ENCODE results near the gene ZNF787.
"Not testable (repeated sequence)": the region's sequence is repeated elsewhere in the genome, so short reads cannot be mapped to it uniquely, and the experiment has no call there.

The ZNF787 gene

GRCh38 chr19:56098731-56099568, 22.1 kb downstream of the ZNF787 start:
- no peaks in the 10 kb centered on the region for H3K27me3 ChIP-seq (ENCODE audit: control insufficient read depth in 2 of 2, insufficient read depth in 2 of 2, low read length in 2 of 2)
- H3K9ac ChIP-seq (ENCODE audit: low read depth in 1 of 2, low read length in 2 of 2): no peak overlapping the region
- H3K27ac ChIP-seq (ENCODE audit: low read depth in 2 of 2, low read length in 2 of 2): no peak overlapping the region
- peaks cover 23 to 31% of the 10 kb centered on the region in 2 donors for H3K36me3 ChIP-seq (ENCODE audit: control insufficient read depth in 2 of 2, insufficient read depth in 2 of 2, low read length in 2 of 2)
- H3K4me3 ChIP-seq (ENCODE audit: low read length in 2 of 2): no peak overlapping the region
- H3K4me1 ChIP-seq (ENCODE audit: control insufficient read depth in 2 of 2, insufficient read depth in 2 of 2, low read length in 2 of 2): no peaks in the 10 kb centered on the region
- no peaks in the 10 kb centered on the region for H3K9me3 ChIP-seq (ENCODE audit: control insufficient read depth in 2 of 2, low read length in 2 of 2)

DNA sequence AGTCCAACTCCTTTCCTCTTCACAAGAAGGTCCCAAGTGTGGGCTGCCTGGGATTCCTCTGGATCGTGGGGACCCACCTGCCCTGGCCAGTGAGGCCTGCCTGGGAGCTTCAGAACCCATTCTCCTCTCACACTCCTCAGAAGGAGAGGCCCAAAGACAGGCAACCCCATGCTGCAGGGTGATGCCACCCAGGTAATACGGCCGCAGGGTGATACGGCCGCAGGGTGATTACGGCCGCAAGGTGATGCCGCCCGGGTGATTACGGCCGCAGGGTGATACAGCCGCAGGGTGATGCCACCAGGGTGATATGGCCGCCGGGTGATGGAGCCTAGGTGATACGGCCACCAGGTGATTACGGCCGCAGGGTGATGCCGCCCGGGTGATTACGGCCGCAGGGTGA, 22.9 kb downstream of the ZNF787 start:
- H3K4me3 ChIP-seq (ENCODE audit: low read length in 2 of 2); H3K9ac ChIP-seq (ENCODE audit: low read depth in 1 of 2, low read length in 2 of 2); H3K27ac ChIP-seq (ENCODE audit: low read depth in 2 of 2, low read length in 2 of 2); H3K27me3 ChIP-seq (ENCODE audit: control insufficient read depth in 2 of 2, insufficient read depth in 2 of 2, low read length in 2 of 2); H3K9me3 ChIP-seq (ENCODE audit: control insufficient read depth in 2 of 2, low read length in 2 of 2); H3K4me1 ChIP-seq (ENCODE audit: control insufficient read depth in 2 of 2, insufficient read depth in 2 of 2, low read length in 2 of 2): not testable (repeated sequence)
- peaks cover 28 to 36% of the 10 kb centered on the region in 2 donors for H3K36me3 ChIP-seq (ENCODE audit: control insufficient read depth in 2 of 2, insufficient read depth in 2 of 2, low read length in 2 of 2)

- Histone ChIP-seq H3K9me3 (ENCODE audit: control insufficient read depth in 2 of 2, low read length in 2 of 2) (peaks cover 0 to 3% of the 10 kb centered on the region in 2 donors), H3K27ac (ENCODE audit: low read depth in 2 of 2, low read length in 2 of 2) (no peak overlapping the region), H3K36me3 (ENCODE audit: control insufficient read depth in 2 of 2, insufficient read depth in 2 of 2, low read length in 2 of 2) (peaks cover 32 to 40% of the 10 kb centered on the region in 2 donors), H3K4me1 (ENCODE audit: control insufficient read depth in 2 of 2, insufficient read depth in 2 of 2, low read length in 2 of 2) (no peaks in the 10 kb centered on the region), H3K4me3 (ENCODE audit: low read length in 2 of 2) (no peak overlapping the region), H3K27me3 (ENCODE audit: control insufficient read depth in 2 of 2, insufficient read depth in 2 of 2, low read length in 2 of 2) (no peaks in the 10 kb centered on the region), H3K9ac (ENCODE audit: low read depth in 1 of 2, low read length in 2 of 2) (no peak overlapping the region)
Measured at GRCh38 chr19:56097776-56098175, 23.3 kb downstream of the ZNF787 start.

DNA sequence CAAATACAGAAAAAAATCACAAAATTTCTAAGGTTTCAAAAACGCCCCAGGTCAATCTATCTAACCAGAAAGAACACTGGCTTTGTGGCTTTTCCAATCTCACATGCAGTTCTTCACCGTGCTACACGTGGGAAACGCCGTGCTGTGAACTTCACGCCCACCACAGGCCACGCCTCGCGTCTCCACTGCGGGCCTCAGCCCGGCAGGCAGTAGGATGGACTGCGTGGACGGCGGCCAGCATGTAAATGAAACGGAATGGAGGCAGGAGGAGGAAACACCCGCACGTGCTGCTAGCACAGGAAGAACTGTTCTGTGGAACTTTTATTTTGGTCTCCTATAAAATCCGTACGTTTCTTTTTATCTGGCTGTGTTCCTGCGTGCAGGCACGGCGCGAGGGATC, 23.8 kb downstream of the ZNF787 start:
- H3K9me3 ChIP-seq (ENCODE audit: control insufficient read depth in 2 of 2, low read length in 2 of 2): peaks cover 0 to 3% of the 10 kb centered on the region in 2 donors
- H3K9ac ChIP-seq (ENCODE audit: low read depth in 1 of 2, low read length in 2 of 2): no peak overlapping the region
- H3K4me3 ChIP-seq (ENCODE audit: low read length in 2 of 2): no peak overlapping the region
- no peaks in the 10 kb centered on the region for H3K27me3 ChIP-seq (ENCODE audit: control insufficient read depth in 2 of 2, insufficient read depth in 2 of 2, low read length in 2 of 2)
- H3K4me1 ChIP-seq (ENCODE audit: control insufficient read depth in 2 of 2, insufficient read depth in 2 of 2, low read length in 2 of 2): no peaks in the 10 kb centered on the region
- H3K27ac ChIP-seq (ENCODE audit: low read depth in 2 of 2, low read length in 2 of 2): no peak overlapping the region
- H3K36me3 ChIP-seq (ENCODE audit: control insufficient read depth in 2 of 2, insufficient read depth in 2 of 2, low read length in 2 of 2): peaks cover 35 to 41% of the 10 kb centered on the region in 2 donors

- H3K4me3 ChIP-seq (ENCODE audit: low read length in 2 of 2): no peak overlapping the region
- H3K27me3 ChIP-seq (ENCODE audit: control insufficient read depth in 2 of 2, insufficient read depth in 2 of 2, low read length in 2 of 2): no peaks in the 10 kb centered on the region
- H3K9ac ChIP-seq (ENCODE audit: low read depth in 1 of 2, low read length in 2 of 2): no peak overlapping the region
- peaks cover 0 to 3% of the 10 kb centered on the region in 2 donors for H3K9me3 ChIP-seq (ENCODE audit: control insufficient read depth in 2 of 2, low read length in 2 of 2)
- no peaks in the 10 kb centered on the region for H3K4me1 ChIP-seq (ENCODE audit: control insufficient read depth in 2 of 2, insufficient read depth in 2 of 2, low read length in 2 of 2)
- no peak overlapping the region for H3K27ac ChIP-seq (ENCODE audit: low read depth in 2 of 2, low read length in 2 of 2)
- peaks cover 35 to 39% of the 10 kb centered on the region in 2 donors for H3K36me3 ChIP-seq (ENCODE audit: control insufficient read depth in 2 of 2, insufficient read depth in 2 of 2, low read length in 2 of 2)
Measured at GRCh38 chr19:56096665-56097064, 24.4 kb downstream of the ZNF787 start.

DNA sequence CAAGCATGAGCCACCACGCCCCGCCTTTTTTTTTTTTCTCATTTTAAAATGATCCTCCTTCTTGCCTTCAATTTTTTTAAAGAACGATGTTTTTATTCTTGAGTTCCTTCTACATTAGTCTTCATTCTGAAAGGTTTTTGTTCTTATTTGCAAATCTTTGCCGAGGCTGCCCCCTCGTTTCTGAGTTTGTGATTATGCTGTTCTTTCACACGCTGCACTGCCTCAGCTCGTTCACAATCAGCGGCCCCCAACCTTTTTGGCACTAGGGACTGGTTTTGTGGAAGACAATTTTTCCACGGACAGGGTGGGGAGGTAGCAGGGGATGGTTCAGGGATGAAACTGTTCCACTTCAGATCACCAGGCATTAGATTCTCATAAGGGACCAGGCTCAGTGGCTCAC, 26.6 kb downstream of the ZNF787 start:
- H3K9me3 ChIP-seq (ENCODE audit: control insufficient read depth in 2 of 2, low read length in 2 of 2): peaks cover 0 to 3% of the 10 kb centered on the region in 2 donors
- no peak overlapping the region for H3K27ac ChIP-seq (ENCODE audit: low read depth in 2 of 2, low read length in 2 of 2)
- no peak overlapping the region for H3K4me3 ChIP-seq (ENCODE audit: low read length in 2 of 2)
- no peaks in the 10 kb centered on the region for H3K4me1 ChIP-seq (ENCODE audit: control insufficient read depth in 2 of 2, insufficient read depth in 2 of 2, low read length in 2 of 2)
- no peak overlapping the region for H3K9ac ChIP-seq (ENCODE audit: low read depth in 1 of 2, low read length in 2 of 2)
- no peaks in the 10 kb centered on the region for H3K27me3 ChIP-seq (ENCODE audit: control insufficient read depth in 2 of 2, insufficient read depth in 2 of 2, low read length in 2 of 2)
- peaks cover 27 to 37% of the 10 kb centered on the region in 2 donors for H3K36me3 ChIP-seq (ENCODE audit: control insufficient read depth in 2 of 2, insufficient read depth in 2 of 2, low read length in 2 of 2)

DNA sequence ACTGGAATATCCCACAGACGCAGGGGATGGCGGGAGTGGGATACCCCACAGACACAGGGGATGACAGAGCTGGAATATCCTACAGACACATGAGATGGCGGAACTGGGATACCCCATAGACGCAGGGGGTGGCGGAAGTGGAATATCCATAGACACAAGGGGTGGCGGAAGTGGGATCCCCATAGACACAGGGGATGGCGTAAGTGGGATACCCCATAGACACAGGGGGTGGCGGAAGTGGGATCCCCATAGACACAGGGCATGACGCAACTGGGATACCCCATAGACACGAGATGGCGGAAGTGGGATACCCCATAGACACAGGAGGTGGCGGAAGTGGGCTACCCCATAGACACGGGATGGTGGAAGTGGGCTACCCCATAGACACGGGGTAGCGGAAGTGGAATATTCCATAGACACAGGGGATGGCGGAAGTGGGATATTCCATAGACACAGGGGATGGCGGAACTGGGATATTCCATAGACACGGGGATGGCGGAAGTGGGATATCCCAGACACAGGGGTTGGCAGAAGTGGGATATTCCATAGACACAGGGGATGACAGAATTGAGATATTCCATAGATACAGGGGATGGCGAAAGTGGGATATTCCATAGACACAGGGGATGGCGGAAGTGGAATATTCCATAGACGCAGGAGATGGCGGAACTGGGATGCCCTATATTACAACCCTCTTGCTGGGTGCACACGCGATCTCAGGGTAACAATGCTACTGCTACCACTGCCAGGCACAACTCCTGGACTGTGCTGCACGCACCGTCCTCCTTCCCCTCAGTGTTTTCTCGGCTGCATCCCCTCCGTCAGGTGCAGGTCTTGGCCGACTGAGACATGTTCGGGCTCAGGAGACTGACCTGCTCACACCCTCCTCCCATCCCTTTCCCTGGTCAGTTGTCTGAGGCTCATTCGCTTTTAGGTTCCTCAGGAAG, 28.1 kb downstream of the ZNF787 start:
- Histone ChIP-seq H3K36me3 (ENCODE audit: control insufficient read depth in 2 of 2, insufficient read depth in 2 of 2, low read length in 2 of 2) (peaks cover 27 to 37% of the 10 kb centered on the region in 2 donors), H3K4me3 (ENCODE audit: low read length in 2 of 2) (no peak overlapping the region)

DNA sequence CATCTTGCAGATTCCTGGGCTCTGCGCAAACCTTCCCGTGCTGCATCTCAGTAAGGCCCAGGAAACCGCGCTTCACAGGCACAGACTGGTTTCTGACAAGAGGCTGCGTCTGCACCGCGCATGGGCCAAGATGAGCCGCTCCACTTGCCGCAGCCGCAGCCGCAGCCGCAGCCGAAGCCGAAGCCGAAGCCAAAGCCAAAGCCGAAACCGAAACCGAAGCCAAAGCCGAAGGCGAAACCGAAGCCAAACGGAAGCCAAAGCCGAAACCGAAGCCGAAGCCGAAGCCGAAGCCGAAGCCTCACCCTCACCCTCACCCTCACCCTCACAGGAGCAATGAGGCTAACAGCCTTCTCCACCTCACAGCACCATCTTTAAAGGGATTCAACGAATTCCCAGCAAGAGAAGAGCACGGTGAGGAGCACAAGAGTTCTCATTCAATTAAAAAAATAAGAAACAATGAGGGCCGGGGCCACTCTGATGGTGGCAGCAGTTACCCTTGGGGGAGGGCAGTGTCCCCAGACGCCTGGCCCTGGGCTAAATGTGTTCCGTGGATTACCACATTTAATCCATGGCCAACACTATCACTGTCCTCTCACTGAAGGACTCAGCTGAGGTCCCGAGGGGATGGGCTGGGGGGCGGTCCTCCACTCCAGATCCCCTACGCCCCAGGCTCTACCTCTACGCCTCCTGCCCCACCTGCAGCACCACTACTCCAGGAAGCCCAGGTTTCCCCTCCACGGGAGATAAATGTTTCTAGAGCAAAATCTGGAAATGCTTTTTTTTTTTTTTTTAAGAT, 29.1 kb downstream of the ZNF787 start:
- H3K27me3 ChIP-seq (ENCODE audit: control insufficient read depth in 2 of 2, insufficient read depth in 2 of 2, low read length in 2 of 2): no peaks in the 10 kb centered on the region
- no peak overlapping the region for H3K4me3 ChIP-seq (ENCODE audit: low read length in 2 of 2)
- no peaks in the 10 kb centered on the region for H3K4me1 ChIP-seq (ENCODE audit: control insufficient read depth in 2 of 2, insufficient read depth in 2 of 2, low read length in 2 of 2)
- no peak overlapping the region for H3K27ac ChIP-seq (ENCODE audit: low read depth in 2 of 2, low read length in 2 of 2)
- no peak overlapping the region for H3K9ac ChIP-seq (ENCODE audit: low read depth in 1 of 2, low read length in 2 of 2)
- peaks cover 21 to 31% of the 10 kb centered on the region in 2 donors for H3K36me3 ChIP-seq (ENCODE audit: control insufficient read depth in 2 of 2, insufficient read depth in 2 of 2, low read length in 2 of 2)
- H3K9me3 ChIP-seq (ENCODE audit: control insufficient read depth in 2 of 2, low read length in 2 of 2): peaks cover 0 to 3% of the 10 kb centered on the region in 2 donors

More for the DNA sequence above, 28.1 kb downstream of the ZNF787 start:
- Histone ChIP-seq H3K27ac (ENCODE audit: low read depth in 2 of 2, low read length in 2 of 2) (no peak overlapping the region), H3K4me1 (ENCODE audit: control insufficient read depth in 2 of 2, insufficient read depth in 2 of 2, low read length in 2 of 2) (no peaks in the 10 kb centered on the region), H3K9ac (ENCODE audit: low read depth in 1 of 2, low read length in 2 of 2) (no peak overlapping the region), H3K27me3 (ENCODE audit: control insufficient read depth in 2 of 2, insufficient read depth in 2 of 2, low read length in 2 of 2) (no peaks in the 10 kb centered on the region), H3K9me3 (ENCODE audit: control insufficient read depth in 2 of 2, low read length in 2 of 2) (peaks cover 0 to 3% of the 10 kb centered on the region in 2 donors)

DNA sequence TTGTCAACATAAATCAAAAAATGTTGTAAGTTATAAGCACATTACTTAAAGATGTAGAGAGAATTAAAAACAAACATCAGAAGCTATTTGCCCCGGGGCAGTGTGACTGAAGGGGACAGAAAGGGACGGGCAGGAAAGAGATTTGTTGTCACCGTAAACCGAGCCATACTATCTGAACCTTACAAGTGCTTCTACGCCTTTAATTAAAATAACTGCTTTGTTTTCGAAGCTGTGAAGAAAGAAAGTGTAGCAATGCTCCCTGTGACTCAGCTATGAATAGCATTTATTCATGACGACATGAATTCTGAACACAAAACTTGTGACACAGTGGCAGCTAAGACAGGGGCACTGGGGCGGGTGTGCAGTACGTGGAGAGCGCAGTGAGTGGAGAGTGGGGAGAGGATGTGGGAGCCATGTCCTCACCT, 30.0 kb downstream of the ZNF787 start:
- Histone ChIP-seq H3K9me3 (ENCODE audit: control insufficient read depth in 2 of 2, low read length in 2 of 2) (peaks cover 0 to 3% of the 10 kb centered on the region in 2 donors), H3K9ac (ENCODE audit: low read depth in 1 of 2, low read length in 2 of 2) (no peak overlapping the region), H3K27ac (ENCODE audit: low read depth in 2 of 2, low read length in 2 of 2) (no peak overlapping the region), H3K4me1 (ENCODE audit: control insufficient read depth in 2 of 2, insufficient read depth in 2 of 2, low read length in 2 of 2) (no peaks in the 10 kb centered on the region), H3K36me3 (ENCODE audit: control insufficient read depth in 2 of 2, insufficient read depth in 2 of 2, low read length in 2 of 2) (peaks cover 21 to 31% of the 10 kb centered on the region in 2 donors), H3K27me3 (ENCODE audit: control insufficient read depth in 2 of 2, insufficient read depth in 2 of 2, low read length in 2 of 2) (no peaks in the 10 kb centered on the region), H3K4me3 (ENCODE audit: low read length in 2 of 2) (no peak overlapping the region)

Measured in mucosa of rectum (tissue), 2 donors.